NCI-H2227 treated with DMSO at 0.1 percent for 48 hours (cell line): ENCODE results near the gene ENOX1.
"Not testable (repeated sequence)": the region's sequence is repeated elsewhere in the genome, so short reads cannot be mapped to it uniquely, and the experiment has no call there.

Experiments
- DNase-seq: peaks from one replicate; lab custom pipeline; 2025; lab: John Stamatoyannopoulos, UW

ENOX1 gene

GRCh38 chr13:43354153-43354945, 432.4 kb downstream of the ENOX1 start:
- no peak for DNase-seq

GRCh38 chr13:43353631-43354030, 433.1 kb downstream of the ENOX1 start:
- DNase-seq = no peak

- DNase-seq = not testable (repeated sequence)
Observed at GRCh38 chr13:43351612-43352011, 435.2 kb downstream of the ENOX1 start.

GRCh38 chr13:43348397-43348796, 438.4 kb downstream of the ENOX1 start:
- no peak for DNase-seq

GRCh38 chr13:43347877-43348276, 438.9 kb downstream of the ENOX1 start:
- no peak for DNase-seq

GRCh38 chr13:43346427-43346826, 440.3 kb downstream of the ENOX1 start:
- no peak for DNase-seq

- no peak for DNase-seq
Observed at GRCh38 chr13:43343645-43344044, 443.1 kb downstream of the ENOX1 start.

- DNase-seq = no peak
Observed at GRCh38 chr13:43339805-43340550, 446.8 kb downstream of the ENOX1 start.

- no peak for DNase-seq
Observed at GRCh38 chr13:43339145-43339804, 447.5 kb downstream of the ENOX1 start.

- no peak for DNase-seq
Observed at GRCh38 chr13:43335764-43336163, 451.0 kb downstream of the ENOX1 start.

- no peak for DNase-seq
Observed at GRCh38 chr13:43333176-43333575, 453.6 kb downstream of the ENOX1 start.

- no peak for DNase-seq
Observed at GRCh38 chr13:43331672-43332071, 455.1 kb downstream of the ENOX1 start.

- no peak for DNase-seq
Observed at GRCh38 chr13:43329702-43330101, 457.1 kb downstream of the ENOX1 start.

- no peak for DNase-seq
Observed at GRCh38 chr13:43328907-43329306, 457.9 kb downstream of the ENOX1 start.

- no peak for DNase-seq
Observed at GRCh38 chr13:43326100-43326499, 460.7 kb downstream of the ENOX1 start.

- DNase-seq = no peak
Observed at GRCh38 chr13:43325636-43326035, 461.1 kb downstream of the ENOX1 start.

- no peak for DNase-seq
Observed at GRCh38 chr13:43324129-43324528, 462.6 kb downstream of the ENOX1 start.

- DNase-seq = no peak
Observed at GRCh38 chr13:43319617-43320444, 466.9 kb downstream of the ENOX1 start.

- no peak for DNase-seq
Observed at GRCh38 chr13:43316946-43317353, 469.8 kb downstream of the ENOX1 start.

- DNase-seq = no peak
Observed at GRCh38 chr13:43316281-43316680, 470.5 kb downstream of the ENOX1 start.

GRCh38 chr13:43315522-43315921, 471.2 kb downstream of the ENOX1 start:
- no peak for DNase-seq

- no peak for DNase-seq
Observed at GRCh38 chr13:43309311-43309710, 477.5 kb downstream of the ENOX1 start.
